B cell (primary cell): ENCODE data around the gene TFAP2D. TPM values are rescaled to one million over a fixed set of nuclear protein-coding genes. Genes with fewer than 3 reads are reported as not detected.

Experiments
- ATAC-seq: fragments of 200-7000 bp; cut with Tn5 transposase; one replicate; pipeline ENCODE4 v1.10.0; 2021; ENCODE audit warnings: low read depth, mild to moderate bottlenecking, moderate number of reproducible peaks, moderate library complexity
- CTCF ChIA-PET: fragments of 350-600 bp; sonication (Branson Sonifier 250); formaldehyde crosslinking; loops from one replicate; lab custom pipeline; 2021; ENCODE audit warnings: antibody characterized with exemption, inconsistent platforms; lab: Charles Lee
- POLR2A ChIA-PET: fragments of 350-600 bp; sonication (Branson Sonifier 250); formaldehyde crosslinking; loops from one replicate; lab custom pipeline; 2021; ENCODE audit warnings: antibody characterized with exemption; lab: Charles Lee
- DNase-seq: peaks from one replicate; pipeline ENCODE4 v3.0.0; 2013
- H2AFZ ChIP-seq: 2 replicates; pipeline ENCODE4 v1.6.1; 2012; ENCODE audit warnings: mild to moderate bottlenecking, low read depth, low read length; ENCODE audit not compliant: insufficient read depth, poor library complexity, severe bottlenecking
- H3K27ac ChIP-seq, 2 donors: 1 replicate in 1 of 2; 2 replicates in 1 of 2; pipeline ENCODE4 v1.5.1; 2012 to 2013; ENCODE audit warnings: low read length in 2 of 2, mild to moderate bottlenecking in 2 of 2, moderate library complexity in 1 of 2
- H3K27me3 ChIP-seq, 4 experiments: fragments of 200-600 bp in 1 of 4; sonication (generic) in 1 of 4; replicated peaks in 1 of 4; 1 replicate in 2 of 4; 2 replicates in 2 of 4; pipeline versions ENCODE4 v1.6.1 to v1.7.0; 2013 to 2016; ENCODE audit warnings: low read length in 3 of 4, mild to moderate bottlenecking in 2 of 4, mixed read lengths in 1 of 4, moderate library complexity in 1 of 4; ENCODE audit not compliant: insufficient read depth in 4 of 4, control insufficient read depth in 3 of 4; ENCODE audit errors: control extremely low read depth in 1 of 4
- H3K36me3 ChIP-seq, 2 experiments: replicated peaks in 1 of 2; 1 replicate in 1 of 2; 2 replicates in 1 of 2; pipeline versions ENCODE4 v1.6.1 to v1.7.1; 2013; ENCODE audit warnings: low read length in 1 of 2; ENCODE audit not compliant: insufficient read depth in 2 of 2, control insufficient read depth in 1 of 2; ENCODE audit errors: control extremely low read depth in 1 of 2, extremely low read depth in 1 of 2
- H3K4me1 ChIP-seq, 2 donors: fragments of 200-600 bp in 1 of 2; sonication (generic) in 1 of 2; 1 replicate in 1 of 2; 2 replicates in 1 of 2; pipeline versions ENCODE4 v1.5.1 to v1.6.1; 2013 to 2017; ENCODE audit warnings: low read length in 2 of 2; ENCODE audit not compliant: control insufficient read depth in 2 of 2, insufficient read depth in 2 of 2
- H3K4me2 ChIP-seq: replicated peaks from 2 replicates; pipeline ENCODE3; 2012; ENCODE audit warnings: mild to moderate bottlenecking, low read depth, low read length; ENCODE audit not compliant: poor library complexity, severe bottlenecking
- H3K4me3 ChIP-seq, 5 experiments: fragments of 200-600 bp in 1 of 5; sonication (generic) in 1 of 5; 1 replicate in 3 of 5; 2 replicates in 2 of 5; pipeline versions ENCODE4 v1.5.1 to v1.7.0; 2011 to 2016; ENCODE audit warnings: low read length in 4 of 5, mild to moderate bottlenecking in 4 of 5, low read depth in 2 of 5, control low read depth in 1 of 5, moderate library complexity in 1 of 5; ENCODE audit not compliant: insufficient read depth in 1 of 5; ENCODE audit errors: control extremely low read depth in 1 of 5, extremely low read depth in 1 of 5
- H3K79me2 ChIP-seq: fragments of 200-600 bp; sonication (generic); one replicate; pipeline ENCODE4 v1.6.0; 2016; ENCODE audit warnings: low read length; ENCODE audit not compliant: control insufficient read depth, insufficient read depth
- H3K9ac ChIP-seq: fragments of 200-600 bp; sonication (generic); 2 replicates; pipeline ENCODE4 v1.6.1; 2017; ENCODE audit warnings: mild to moderate bottlenecking, low read length, moderate library complexity
- H3K9me3 ChIP-seq, 3 donors: one replicate each; pipeline versions ENCODE4 v1.6.1 to v1.7.1; 2013; ENCODE audit warnings: low read length in 2 of 3; ENCODE audit not compliant: control insufficient read depth in 2 of 3, insufficient read depth in 1 of 3; ENCODE audit errors: control extremely low read depth in 1 of 3
- H4K20me1 ChIP-seq: 2 replicates; pipeline ENCODE4 v1.6.0; 2012; ENCODE audit warnings: mild to moderate bottlenecking, low read length; ENCODE audit not compliant: insufficient read depth, control insufficient read depth, poor library complexity, severe bottlenecking
- H3K27ac Mint-ChIP-seq: one replicate; pipeline ENCODE4 v1.8.0; 2021; ENCODE audit warnings: mixed read lengths
- H3K27me3 Mint-ChIP-seq: one replicate; pipeline ENCODE4 v1.8.0; 2021; ENCODE audit warnings: mixed read lengths
- H3K4me1 Mint-ChIP-seq: one replicate; pipeline ENCODE4 v1.8.0; 2021; ENCODE audit warnings: mixed read lengths
- H3K4me3 Mint-ChIP-seq: one replicate; pipeline ENCODE4 v1.8.0; 2021; ENCODE audit warnings: mixed read lengths
- H3K9me3 Mint-ChIP-seq: one replicate; pipeline ENCODE4 v1.8.0; 2022; ENCODE audit warnings: mixed read lengths; ENCODE audit not compliant: insufficient read depth
- EZH2 ChIP-seq: IDR thresholded peaks from 2 replicates; pipeline ENCODE4 v1.6.1; 2012; ENCODE audit warnings: borderline replicate concordance, low read depth, mild to moderate bottlenecking, moderate library complexity, low read length; ENCODE audit not compliant: insufficient read depth, poor library complexity, severe bottlenecking
- WGBS: methylation state at CpG from one replicate; pipeline ENCODE4 v1.1.5; 2013; ENCODE audit warnings: missing lambda C conversion rate; ENCODE audit not compliant: insufficient coverage; 5-methylcytosine and 5-hydroxymethylcytosine counted together
- intact Hi-C: fragments of 100-400 bp; cut with micrococcal nuclease; formaldehyde crosslinking; loops from one replicate; pipeline ENCODE4 v1.10.0; 2022
- polyA plus RNA-seq: library from polyadenylated mRNA; depleted of rRNA; stranded (reverse); fragments of >200 nt; gene quantifications from 2 replicates; pipeline ENCODE4 v1.2.3, GENCODE V29; 2012
- total RNA-seq, 2 donors: library from RNA; stranded (reverse); fragments of 120-200 nt in 1 of 2; gene quantifications; 1 replicate in 1 of 2; 2 replicates in 1 of 2; pipeline versions ENCODE4 v1.2.3 to v1.2.4, GENCODE V29; 2013 to 2022
- TF ChIP-seq, protein P1 (sequence below): fragments of 200-600 bp; IDR thresholded peaks from one replicate; pipeline ENCODE4 v1.8.0; 2022; ENCODE audit warnings: antibody characterized with exemption, mild to moderate bottlenecking

TFAP2D gene
- total and polyA plus RNA-seq, 2 donors (not counting 1 experiment from before 2014, with no cell fraction given), result not detected

DNA sequence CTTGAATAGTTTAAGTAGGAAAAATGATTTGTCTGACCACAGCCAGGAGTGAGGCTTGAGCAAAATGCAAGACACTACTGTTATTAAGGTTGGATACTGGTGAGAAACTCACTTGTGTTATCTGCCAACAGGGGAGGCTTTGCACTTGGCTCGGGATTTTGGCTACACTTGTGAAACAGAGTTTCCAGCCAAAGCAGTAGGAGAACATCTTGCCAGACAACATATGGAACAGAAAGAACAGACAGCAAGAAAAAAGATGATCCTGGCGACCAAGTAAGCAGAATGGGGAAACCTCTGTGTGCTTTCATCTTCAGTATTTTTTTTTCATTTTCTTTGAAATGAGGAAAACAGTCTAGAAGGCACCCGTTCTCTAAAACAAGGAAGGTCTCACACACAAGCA, 31.6 kb downstream of the TFAP2D start:
- Mint-ChIP-seq H3K4me3 (no peak overlapping the region), H3K27me3 (peaks cover 3% of the 10 kb centered on the region), H3K4me1 (no peaks in the 10 kb centered on the region), H3K9me3 (no peaks in the 10 kb centered on the region), H3K27ac (no peak overlapping the region)
- POLR2A ChIA-PET, result no interaction called here
- CTCF ChIA-PET, result no interaction called here
- no peaks in the 10 kb centered on the region for H3K27me3 ChIP-seq
- H3K9me3 ChIP-seq, result peaks cover 0 to 3% (median 0%) of the 10 kb centered on the region in 3 donors
- H3K36me3 ChIP-seq, result no peaks in the 10 kb centered on the region
- H2AFZ ChIP-seq, result no peak overlapping the region
- no peak overlapping the region for H3K27ac ChIP-seq
- DNase-seq, result no peak
- no peaks in the 10 kb centered on the region for H4K20me1 ChIP-seq
- no peak overlapping the region for H3K4me3 ChIP-seq
- H3K4me2 ChIP-seq, result no peak overlapping the region
- intact Hi-C loops, result no loop called here
- no peaks in the 10 kb centered on the region for H3K4me1 ChIP-seq
- H3K79me2 ChIP-seq, result no peaks in the 10 kb centered on the region
- 100% methylated on average over 1 of the region's 3 CpGs for WGBS
- TF ChIP-seq EZH2, result no peak
- TF ChIP-seq, protein P1, sequence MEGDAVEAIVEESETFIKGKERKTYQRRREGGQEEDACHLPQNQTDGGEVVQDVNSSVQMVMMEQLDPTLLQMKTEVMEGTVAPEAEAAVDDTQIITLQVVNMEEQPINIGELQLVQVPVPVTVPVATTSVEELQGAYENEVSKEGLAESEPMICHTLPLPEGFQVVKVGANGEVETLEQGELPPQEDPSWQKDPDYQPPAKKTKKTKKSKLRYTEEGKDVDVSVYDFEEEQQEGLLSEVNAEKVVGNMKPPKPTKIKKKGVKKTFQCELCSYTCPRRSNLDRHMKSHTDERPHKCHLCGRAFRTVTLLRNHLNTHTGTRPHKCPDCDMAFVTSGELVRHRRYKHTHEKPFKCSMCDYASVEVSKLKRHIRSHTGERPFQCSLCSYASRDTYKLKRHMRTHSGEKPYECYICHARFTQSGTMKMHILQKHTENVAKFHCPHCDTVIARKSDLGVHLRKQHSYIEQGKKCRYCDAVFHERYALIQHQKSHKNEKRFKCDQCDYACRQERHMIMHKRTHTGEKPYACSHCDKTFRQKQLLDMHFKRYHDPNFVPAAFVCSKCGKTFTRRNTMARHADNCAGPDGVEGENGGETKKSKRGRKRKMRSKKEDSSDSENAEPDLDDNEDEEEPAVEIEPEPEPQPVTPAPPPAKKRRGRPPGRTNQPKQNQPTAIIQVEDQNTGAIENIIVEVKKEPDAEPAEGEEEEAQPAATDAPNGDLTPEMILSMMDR, result no peak
- ATAC-seq, result no peak
- no peak overlapping the region for H3K9ac ChIP-seq

DNA sequence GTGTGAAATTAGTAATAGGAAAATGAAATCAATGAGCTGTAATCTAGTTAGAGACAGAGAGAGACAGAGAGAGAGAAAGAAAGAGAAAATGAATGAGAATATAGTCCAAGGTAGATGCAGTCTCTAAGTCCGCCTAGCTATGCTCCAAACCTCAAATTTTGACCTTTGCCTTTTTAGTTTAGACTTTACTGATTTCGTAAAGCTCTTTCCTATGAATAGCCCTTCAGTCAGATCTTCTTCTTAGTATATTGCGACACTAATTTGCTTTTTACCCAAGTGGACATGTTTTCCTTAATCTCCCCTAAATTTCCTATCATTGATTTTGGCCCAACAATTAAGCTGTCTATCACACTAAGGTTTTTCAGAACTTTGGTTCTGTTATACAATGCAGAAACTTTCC, 49.5 kb downstream of the TFAP2D start:
- Histone ChIP-seq H3K79me2 (no peaks in the 10 kb centered on the region), H3K36me3 (no peaks in the 10 kb centered on the region), H3K4me2 (no peak overlapping the region), H3K9ac (no peak overlapping the region), H3K9me3 (peaks cover 0 to 2% (median 0%) of the 10 kb centered on the region in 3 donors), H3K4me3 (no peak overlapping the region), H2AFZ (no peak overlapping the region), H3K27ac (no peak overlapping the region), H3K4me1 (no peaks in the 10 kb centered on the region), H4K20me1 (no peaks in the 10 kb centered on the region), H3K27me3 (no peaks in the 10 kb centered on the region)
- Mint-ChIP-seq H3K9me3 (peaks cover 2% of the 10 kb centered on the region), H3K4me3 (no peak overlapping the region), H3K4me1 (no peaks in the 10 kb centered on the region), H3K27me3 (no peaks in the 10 kb centered on the region), H3K27ac (no peak overlapping the region)
- CTCF ChIA-PET, result no interaction called here
- ATAC-seq (no peak), DNase-seq (no peak)
- TF ChIP-seq, protein P1, result no peak
- TF ChIP-seq EZH2, result no peak
- WGBS, result 100% methylated on average over 3 of the region's 3 CpGs
- POLR2A ChIA-PET, result no interaction called here
- intact Hi-C loops, result no loop called here
